ENCODE results near the gene LAMA1. TPM values are rescaled to one million over a fixed set of nuclear protein-coding genes. Genes with fewer than 3 reads are reported as not detected.

The LAMA1 gene
- polyA plus RNA-seq, 1 donor from 2014 or later, result not detected

- peaks cover under 1 to 4% (median 4%) of the 10 kb centered on the region in 3 donors for H3K9me3 Mint-ChIP-seq
- no peak overlapping the region for H3K4me3 Mint-ChIP-seq
- H3K36me3 Mint-ChIP-seq, result no peaks in the 10 kb centered on the region
- no peaks in the 10 kb centered on the region for H3K27me3 Mint-ChIP-seq
- no peaks in the 10 kb centered on the region for H3K4me1 Mint-ChIP-seq
- H3K27ac Mint-ChIP-seq, result no peak overlapping the region
Observed at GRCh38 chr18:7048081-7048480, 69.5 kb downstream of the LAMA1 start.

- Mint-ChIP-seq H3K4me3 (no peak overlapping the region), H3K36me3 (no peaks in the 10 kb centered on the region), H3K9me3 (peaks cover 0 to 4% (median 2%) of the 10 kb centered on the region in 3 donors), H3K27me3 (no peaks in the 10 kb centered on the region), H3K4me1 (no peaks in the 10 kb centered on the region), H3K27ac (no peak overlapping the region)
Observed at GRCh38 chr18:7047336-7047735, 70.3 kb downstream of the LAMA1 start.

GRCh38 chr18:7038330-7038851 is 79.2 kb downstream of the LAMA1 start:
- H3K4me1 Mint-ChIP-seq, result no peaks in the 10 kb centered on the region
- H3K9me3 Mint-ChIP-seq, result peaks cover 0 to 5% (median 3%) of the 10 kb centered on the region in 3 donors
- no peaks in the 10 kb centered on the region for H3K36me3 Mint-ChIP-seq
- no peaks in the 10 kb centered on the region for H3K27me3 Mint-ChIP-seq
- no peak overlapping the region for H3K27ac Mint-ChIP-seq
- H3K4me3 Mint-ChIP-seq, result peak overlapping the region in 1 of 4 donors; percentile 55

- H3K4me3 Mint-ChIP-seq, result no peak overlapping the region
- H3K9me3 Mint-ChIP-seq, result peaks cover 0 to 5% (median 3%) of the 10 kb centered on the region in 3 donors
- H3K27me3 Mint-ChIP-seq, result no peaks in the 10 kb centered on the region
- no peak overlapping the region for H3K27ac Mint-ChIP-seq
- no peaks in the 10 kb centered on the region for H3K36me3 Mint-ChIP-seq
- H3K4me1 Mint-ChIP-seq, result no peaks in the 10 kb centered on the region
Observed at GRCh38 chr18:7037470-7037869, 80.1 kb downstream of the LAMA1 start.

GRCh38 chr18:7035807-7036206 is 81.8 kb downstream of the LAMA1 start:
- Mint-ChIP-seq H3K27ac (no peak overlapping the region), H3K27me3 (no peaks in the 10 kb centered on the region), H3K4me1 (no peaks in the 10 kb centered on the region), H3K36me3 (no peaks in the 10 kb centered on the region), H3K4me3 (peak overlapping the region in 1 of 4 donors; percentile 69), H3K9me3 (peaks cover 0 to 5% (median 0%) of the 10 kb centered on the region in 3 donors)

GRCh38 chr18:7034924-7035323 is 82.7 kb downstream of the LAMA1 start:
- Mint-ChIP-seq H3K36me3 (no peaks in the 10 kb centered on the region), H3K27ac (no peak overlapping the region), H3K27me3 (no peaks in the 10 kb centered on the region), H3K4me1 (no peaks in the 10 kb centered on the region), H3K4me3 (no peak overlapping the region), H3K9me3 (peaks cover 0 to 5% (median 0%) of the 10 kb centered on the region in 3 donors)

GRCh38 chr18:7032537-7032936 is 85.1 kb downstream of the LAMA1 start:
- Mint-ChIP-seq H3K4me3 (no peak overlapping the region), H3K27me3 (no peaks in the 10 kb centered on the region), H3K36me3 (no peaks in the 10 kb centered on the region), H3K4me1 (no peaks in the 10 kb centered on the region), H3K27ac (no peak overlapping the region), H3K9me3 (peaks cover 0 to 4% (median 2%) of the 10 kb centered on the region in 3 donors)

GRCh38 chr18:7028625-7029024 is 89.0 kb downstream of the LAMA1 start:
- Mint-ChIP-seq H3K4me1 (no peaks in the 10 kb centered on the region), H3K27me3 (no peaks in the 10 kb centered on the region), H3K36me3 (no peaks in the 10 kb centered on the region), H3K27ac (no peak overlapping the region), H3K4me3 (no peak overlapping the region), H3K9me3 (peaks cover 0 to 4% (median 1%) of the 10 kb centered on the region in 3 donors)

- no peaks in the 10 kb centered on the region for H3K4me1 Mint-ChIP-seq
- no peaks in the 10 kb centered on the region for H3K27me3 Mint-ChIP-seq
- peaks cover 0 to 4% (median 0%) of the 10 kb centered on the region in 3 donors for H3K9me3 Mint-ChIP-seq
- no peak overlapping the region for H3K27ac Mint-ChIP-seq
- no peaks in the 10 kb centered on the region for H3K36me3 Mint-ChIP-seq
- no peak overlapping the region for H3K4me3 Mint-ChIP-seq
Observed at GRCh38 chr18:7025194-7025593, 92.4 kb downstream of the LAMA1 start.

GRCh38 chr18:7023581-7023980 is 94.0 kb downstream of the LAMA1 start:
- Mint-ChIP-seq H3K4me1 (no peaks in the 10 kb centered on the region), H3K4me3 (peak overlapping the region in 1 of 4 donors; percentile 67), H3K9me3 (peaks cover 0 to 6% (median 4%) of the 10 kb centered on the region in 3 donors), H3K27ac (no peak overlapping the region), H3K36me3 (peaks cover 2% of the 10 kb centered on the region), H3K27me3 (no peaks in the 10 kb centered on the region)

GRCh38 chr18:7023063-7023580 is 94.5 kb downstream of the LAMA1 start:
- no peak overlapping the region for H3K27ac Mint-ChIP-seq
- peaks cover 2% of the 10 kb centered on the region for H3K36me3 Mint-ChIP-seq
- H3K27me3 Mint-ChIP-seq, result no peaks in the 10 kb centered on the region

GRCh38 chr18:7021994-7022840 is 95.4 kb downstream of the LAMA1 start:
- H3K9me3 Mint-ChIP-seq, result peaks cover 0 to 6% (median 2%) of the 10 kb centered on the region in 3 donors
- no peaks in the 10 kb centered on the region for H3K4me1 Mint-ChIP-seq
- no peak overlapping the region for H3K27ac Mint-ChIP-seq
- peaks cover 2% of the 10 kb centered on the region for H3K36me3 Mint-ChIP-seq
- H3K4me3 Mint-ChIP-seq, result no peak overlapping the region
- H3K27me3 Mint-ChIP-seq, result no peaks in the 10 kb centered on the region

More at GRCh38 chr18:7023063-7023580, 94.5 kb downstream of the LAMA1 start:
- peaks cover 0 to 6% (median 3%) of the 10 kb centered on the region in 3 donors for H3K9me3 Mint-ChIP-seq
- H3K4me1 Mint-ChIP-seq, result no peaks in the 10 kb centered on the region
- peak overlapping the region in 1 of 4 donors; percentile 67 for H3K4me3 Mint-ChIP-seq

GRCh38 chr18:7020995-7021777 is 96.4 kb downstream of the LAMA1 start:
- H3K36me3 Mint-ChIP-seq, result peaks cover 2% of the 10 kb centered on the region
- no peak overlapping the region for H3K27ac Mint-ChIP-seq
- H3K27me3 Mint-ChIP-seq, result no peaks in the 10 kb centered on the region
- no peaks in the 10 kb centered on the region for H3K4me1 Mint-ChIP-seq
- H3K9me3 Mint-ChIP-seq, result peaks cover 0 to 6% (median 2%) of the 10 kb centered on the region in 3 donors
- H3K4me3 Mint-ChIP-seq, result no peak overlapping the region

- Mint-ChIP-seq H3K36me3 (peaks cover 2% of the 10 kb centered on the region), H3K27ac (no peak overlapping the region), H3K4me1 (no peaks in the 10 kb centered on the region), H3K27me3 (no peaks in the 10 kb centered on the region), H3K9me3 (peaks cover 0 to 16% (median 0%) of the 10 kb centered on the region in 3 donors), H3K4me3 (no peak overlapping the region)
Observed at GRCh38 chr18:7017013-7017412, 100.6 kb downstream of the LAMA1 start.

GRCh38 chr18:7011142-7011541 is 106.5 kb downstream of the LAMA1 start:
- Mint-ChIP-seq H3K36me3 (no peaks in the 10 kb centered on the region), H3K27me3 (peaks cover 2% of the 10 kb centered on the region), H3K27ac (no peak overlapping the region), H3K9me3 (peaks cover 0 to 10% (median 3%) of the 10 kb centered on the region in 3 donors), H3K4me3 (peak overlapping the region in 1 of 4 donors; percentile 12), H3K4me1 (no peaks in the 10 kb centered on the region)

Data from IgD-negative memory B cell (primary cell).